GM12878 (cell line): ENCODE measurements around the gene RAP1A. TPM values are rescaled to one million over a fixed set of nuclear protein-coding genes. Genes with fewer than 3 reads are reported as not detected.
"Not testable (repeated sequence)": the region's sequence is repeated elsewhere in the genome, so short reads cannot be mapped to it uniquely, and the experiment has no call there.

Experiments
- ATAC-seq: fragments of 200-7000 bp; cut with Tn5 transposase; 3 replicates; pipeline ENCODE4 v1.9.1; 2020; ENCODE audit warnings: mild to moderate bottlenecking, moderate library complexity
- BruUV-seq: library from RNA; stranded (reverse); fragments of 400-500 nt; replicated peaks from 2 replicates; lab custom pipeline; 2021; lab: Mats Ljungman, UMichigan
- CTCF ChIA-PET: fragments of 300-600 bp; sonication (Branson Sonifier 250); formaldehyde crosslinking; extraction: SDS; loops from one replicate; lab custom pipeline; 2021; ENCODE audit warnings: inconsistent platforms; lab: Yijun Ruan, JAX
- POLR2A ChIA-PET: fragments of 350-600 bp; formaldehyde crosslinking; extraction: SDS; loops from one replicate; lab custom pipeline; 2021; ENCODE audit warnings: inconsistent platforms; lab: Charles Lee
- RAD21 ChIA-PET: fragments of 300-600 bp; sonication (Branson Sonifier 250); formaldehyde crosslinking; loops from one replicate; lab custom pipeline; 2023; ENCODE audit warnings: antibody characterized with exemption; ENCODE audit not compliant: unreplicated experiment; lab: Charles Lee
- SMC1A ChIA-PET: fragments of 300-600 bp; sonication (Branson Sonifier 250); formaldehyde crosslinking; loops from one replicate; lab custom pipeline; 2023; ENCODE audit not compliant: unreplicated experiment, uncharacterized antibody; lab: Charles Lee
- DNase-seq: peaks from one replicate; pipeline ENCODE4 v3.0.0-alpha.2; 2011; ENCODE audit warnings: low read depth, low spot score
- FAIRE-seq: peaks from 3 replicates; lab custom pipeline; 2011; peaks lifted over from hg19 to GRCh38; lab: Jason Lieb, UNC
- H2AFZ ChIP-seq: 2 replicates; pipeline ENCODE4 v1.6.0; 2011; ENCODE audit warnings: low read depth, low read length, control low read depth; ENCODE audit not compliant: control insufficient read depth
- H3K27ac ChIP-seq: 2 replicates; pipeline ENCODE4 v1.5.1; 2011; ENCODE audit warnings: control low read depth; ENCODE audit not compliant: control insufficient read depth, insufficient read depth
- H3K27me3 ChIP-seq, 2 experiments: replicated peaks in 1 of 2; 2 replicates each; pipeline versions ENCODE4 v1.6.0 to v1.6.1; 2011; ENCODE audit warnings: low read length in 1 of 2; ENCODE audit not compliant: control insufficient read depth in 2 of 2, insufficient read depth in 2 of 2
- H3K36me3 ChIP-seq, 2 experiments: 2 replicates each; pipeline ENCODE4 v1.5.1; 2011; ENCODE audit warnings: low read length in 1 of 2; ENCODE audit not compliant: control insufficient read depth in 2 of 2, insufficient read depth in 2 of 2
- H3K4me1 ChIP-seq: 2 replicates; pipeline ENCODE4 v1.6.1; 2011; ENCODE audit warnings: mild to moderate bottlenecking, low read length, moderate library complexity, mixed read lengths; ENCODE audit not compliant: control insufficient read depth, insufficient read depth
- H3K4me2 ChIP-seq: 2 replicates; pipeline ENCODE4 v1.6.0; 2011; ENCODE audit warnings: control low read depth; ENCODE audit not compliant: control insufficient read depth, insufficient read depth
- H3K4me3 ChIP-seq: fragments of 200-600 bp; sonication (generic); 2 replicates; pipeline ENCODE4 v1.5.1; 2016
- H3K79me2 ChIP-seq: 2 replicates; pipeline ENCODE4 v1.6.0; 2011; ENCODE audit warnings: low read length; ENCODE audit not compliant: control insufficient read depth, insufficient read depth
- H3K9ac ChIP-seq: 2 replicates; pipeline ENCODE4 v1.8.0; 2011; ENCODE audit warnings: low read length, control low read depth, mixed read lengths; ENCODE audit not compliant: control insufficient read depth, insufficient read depth
- H3K9me3 ChIP-seq: replicated peaks from 3 replicates; pipeline ENCODE4 v1.5.1; 2011; ENCODE audit warnings: mild to moderate bottlenecking, low read length; ENCODE audit not compliant: control insufficient read depth, insufficient read depth
- H4K20me1 ChIP-seq: 2 replicates; pipeline ENCODE4 v1.6.0; 2011; ENCODE audit not compliant: control insufficient read depth, insufficient read depth
- MTA3 ChIP-seq: IDR thresholded peaks from 2 replicates; pipeline ENCODE4 v1.6.1; 2012; ENCODE audit warnings: low read length, inconsistent platforms, borderline replicate concordance
- MXI1 ChIP-seq: fragments of 150-350 bp; IDR thresholded peaks from 2 replicates; pipeline ENCODE4 v1.6.1; 2011; ENCODE audit warnings: low read depth, mild to moderate bottlenecking, inconsistent platforms, low read length, improper control_type of control experiment
- NRF1 ChIP-seq: conservative IDR thresholded peaks from 2 replicates; pipeline ENCODE4 v1.6.1; 2011; ENCODE audit warnings: mild to moderate bottlenecking, low read depth, low read length, improper control_type of control experiment
- POLR2AphosphoS2 ChIP-seq: IDR thresholded peaks from 2 replicates; pipeline ENCODE4 v1.6.1; 2011; ENCODE audit warnings: low read depth, mild to moderate bottlenecking, low read length, improper control_type of control experiment, moderate library complexity
- RAD21 ChIP-seq: IDR thresholded peaks from 2 replicates; pipeline ENCODE4 v1.6.1; 2011; ENCODE audit warnings: mild to moderate bottlenecking, low read depth, low read length, moderate library complexity; ENCODE audit not compliant: insufficient read depth
- SMARCA5 ChIP-seq: fragments of 450-650 bp; IDR thresholded peaks from 2 replicates; pipeline ENCODE4 v1.6.1; 2017; ENCODE audit warnings: mild to moderate bottlenecking
- SUZ12 ChIP-seq: fragments of 200-600 bp; sonication (generic); IDR thresholded peaks from one replicate; pipeline ENCODE4 v1.6.1; 2018; ENCODE audit warnings: antibody characterized with exemption, mild to moderate bottlenecking; ENCODE audit not compliant: unreplicated experiment
- WGBS: methylation state at CpG from one replicate; pipeline ENCODE4 v1.1.6; 2016; ENCODE audit warnings: low lambda C conversion rate; ENCODE audit not compliant: insufficient replicate concordance, insufficient coverage; ENCODE audit errors: missing lambda C conversion rate; 5-methylcytosine and 5-hydroxymethylcytosine counted together
- in situ Hi-C: fragments of 300-500 bp; cut with MboI; formaldehyde crosslinking; loops from 9 replicates; pipeline ENCODE4 v1.14.3; 2018; ENCODE audit warnings: mixed read lengths
- intact Hi-C: fragments of 100-400 bp; cut with micrococcal nuclease; formaldehyde crosslinking; loops from one replicate; pipeline ENCODE4 v1.14.2; 2022; ENCODE audit not compliant: unreplicated experiment
- polyA plus RNA-seq, 11 experiments: library from polyadenylated mRNA; depleted of rRNA in 4 of 11; unstranded in 6 of 11; stranded (reverse) in 5 of 11; fragments of >200 nt; fragmentation: Nextera tagmentation in 4 of 11; fragmentation: Illumina TruSeq in 1 of 11; extraction: Ambion mirVana in 4 of 11; extraction: Trizol in 1 of 11; gene quantifications; 1 replicate in 1 of 11; 2 replicates in 10 of 11; pipeline versions ENCODE4 v1.2.1 to v1.2.3, GENCODE V29; 2011 to 2016; ENCODE audit warnings: inconsistent platforms in 2 of 11, missing spikeins in 2 of 11, low read depth in 1 of 11
- total RNA-seq, 4 experiments: library from RNA; depleted of rRNA in 3 of 4; stranded (reverse); fragments of >200 nt in 3 of 4; fragmentation: Illumina TruSeq in 1 of 4; extraction: Trizol in 1 of 4; gene quantifications; 2 replicates each; pipeline versions ENCODE4 v1.2.1 to v1.2.3, GENCODE V29; 2013 to 2021

The RAP1A gene
- total and polyA plus RNA-seq, 10 of the 15 experiments (the other 5 are each of a cell fraction or from before 2014, with no cell fraction given) = 38.4 to 213 (median 86.0) TPM

DNA sequence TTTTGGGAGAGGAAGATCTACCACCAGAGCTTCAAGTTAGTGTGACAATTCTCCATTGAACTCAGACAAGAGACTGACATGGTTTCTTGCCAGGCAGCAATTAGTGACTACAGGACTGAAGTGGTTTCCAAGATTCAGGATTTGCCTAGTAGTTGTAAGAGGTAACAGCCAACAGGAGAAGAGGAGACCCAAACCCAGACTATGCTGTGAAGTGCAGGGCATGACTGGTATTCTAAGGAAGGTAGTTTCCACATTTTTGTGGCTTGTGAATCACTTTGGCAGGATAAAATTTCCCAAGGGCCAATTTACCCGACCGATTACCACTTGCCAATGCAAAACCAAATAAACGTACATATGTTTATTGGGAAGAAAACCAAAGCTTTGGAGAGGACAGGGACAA, 14.7 kb upstream of the RAP1A start:
- in situ Hi-C loops (no loop called here), intact Hi-C loops (loop anchor here (5.0 to 10.0 kb wide), 3 partner anchors 403 to 1268 kb away; partner anchors contain the start of genes DENND2D and RBM15)
- no peaks in the 10 kb centered on the region for H4K20me1 ChIP-seq
- ATAC-seq = no peak
- no peaks in the 10 kb centered on the region for H3K27me3 ChIP-seq
- 72% methylated on average over 3 of the region's 3 CpGs for WGBS
- ChIA-PET CTCF (interaction anchor here (7.5 to 9.9 kb wide), 2 partner anchors 12 kb away, joined by 56 to 143 read pairs; partner anchors contain the start of gene RAP1A), SMC1A (interaction anchor here (1.0 to 9.9 kb wide), 7 partner anchors 8 to 97 kb away, joined by 5 to 317 read pairs (median 44); partner anchors contain the start of gene RAP1A), POLR2A (interaction anchor here (1.0 to 9.9 kb wide), 4 partner anchors 9 to 17 kb away, joined by 3 to 242 read pairs (median 38); partner anchors contain the start of gene RAP1A), RAD21 (interaction anchor here (1.0 to 8.4 kb wide), 7 partner anchors 9 to 133 kb away, joined by 3 to 120 read pairs (median 74); partner anchors contain the start of gene RAP1A)
- no peak for FAIRE-seq
- H3K79me2 ChIP-seq = peaks cover 11% of the 10 kb centered on the region
- no peak overlapping the region for H3K27ac ChIP-seq
- peaks cover 45% of the 10 kb centered on the region for H3K4me1 ChIP-seq
- H3K4me3 ChIP-seq = no peak overlapping the region
- H3K36me3 ChIP-seq = no peaks in the 10 kb centered on the region; a peak in 1 of 4 replicates
- no TSS peak for BruUV-seq
- H2AFZ ChIP-seq = no peak overlapping the region; the same call in 1 of the 2 replicates
- H3K9me3 ChIP-seq = no peaks in the 10 kb centered on the region
- H3K4me2 ChIP-seq = no peak overlapping the region
- TF ChIP-seq NRF1 = no peak
- no peak for TF ChIP-seq SMARCA5
- no peak overlapping the region for H3K9ac ChIP-seq
- DNase-seq = no peak

DNA sequence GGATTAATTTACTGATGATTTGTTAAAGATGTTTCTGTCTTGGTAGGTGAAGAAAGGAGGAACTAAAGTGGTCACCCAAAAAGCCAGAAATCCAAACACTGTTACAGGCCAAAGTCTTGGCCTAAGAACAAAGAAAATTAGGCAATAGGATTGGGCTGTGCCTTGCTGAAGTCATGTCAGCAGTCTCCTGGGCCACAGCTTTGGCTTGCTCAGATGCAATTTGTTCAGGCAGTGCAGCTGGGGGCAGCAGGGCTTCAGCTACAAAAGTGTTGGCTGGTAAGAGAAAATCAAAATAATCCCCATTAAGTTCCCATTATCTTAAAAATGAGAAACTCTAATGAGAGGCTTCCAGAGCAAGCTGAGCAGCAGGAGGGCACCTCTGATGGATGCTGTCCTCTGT, 14.0 kb upstream of the RAP1A start:
- H3K27me3 ChIP-seq = no peaks in the 10 kb centered on the region
- H3K36me3 ChIP-seq = no peaks in the 10 kb centered on the region; a peak in 1 of 4 replicates
- CTCF ChIA-PET = interaction anchor here (2.0 to 9.9 kb wide), 3 partner anchors 12 to 97 kb away, joined by 6 to 143 read pairs (median 56); partner anchors contain the start of gene RAP1A
- BruUV-seq = no TSS peak
- H3K79me2 ChIP-seq = peaks cover 11% of the 10 kb centered on the region
- no peak overlapping the region for H3K4me3 ChIP-seq
- no peak overlapping the region for H2AFZ ChIP-seq
- no peaks in the 10 kb centered on the region for H4K20me1 ChIP-seq
- no peak overlapping the region for H3K9ac ChIP-seq
- DNase-seq = no peak
- intact Hi-C loops (loop anchor here (10.0 kb wide), 1 partner anchor 471 kb away; no protein-coding TSS in a partner anchor), in situ Hi-C loops (no loop called here)
- no peak overlapping the region for H3K27ac ChIP-seq
- H3K4me1 ChIP-seq = peaks cover 39% of the 10 kb centered on the region
- no peak for FAIRE-seq
- no peak for ATAC-seq
- H3K4me2 ChIP-seq = no peak overlapping the region
- TF ChIP-seq POLR2AphosphoS2 (no peak), SUZ12 (no peak), MTA3 (no peak), RAD21 (0 out of 2 replicates have a peak, but pooled peaks have one; percentile 8), MXI1 (no peak)
- H3K9me3 ChIP-seq = no peaks in the 10 kb centered on the region
- SMC1A ChIA-PET = interaction anchor here (1.0 to 9.9 kb wide), 6 partner anchors 7 to 97 kb away, joined by 3 to 317 read pairs (median 24); partner anchors contain the start of gene RAP1A
- POLR2A ChIA-PET = interaction anchor here (0.9 to 9.9 kb wide), 2 partner anchors 17 to 86 kb away, joined by 4 to 242 read pairs; partner anchors contain the start of gene RAP1A
- RAD21 ChIA-PET = interaction anchor here (0.6 to 8.4 kb wide), 4 partner anchors 8 to 25 kb away, joined by 3 to 120 read pairs (median 12); no protein-coding TSS in a partner anchor

DNA sequence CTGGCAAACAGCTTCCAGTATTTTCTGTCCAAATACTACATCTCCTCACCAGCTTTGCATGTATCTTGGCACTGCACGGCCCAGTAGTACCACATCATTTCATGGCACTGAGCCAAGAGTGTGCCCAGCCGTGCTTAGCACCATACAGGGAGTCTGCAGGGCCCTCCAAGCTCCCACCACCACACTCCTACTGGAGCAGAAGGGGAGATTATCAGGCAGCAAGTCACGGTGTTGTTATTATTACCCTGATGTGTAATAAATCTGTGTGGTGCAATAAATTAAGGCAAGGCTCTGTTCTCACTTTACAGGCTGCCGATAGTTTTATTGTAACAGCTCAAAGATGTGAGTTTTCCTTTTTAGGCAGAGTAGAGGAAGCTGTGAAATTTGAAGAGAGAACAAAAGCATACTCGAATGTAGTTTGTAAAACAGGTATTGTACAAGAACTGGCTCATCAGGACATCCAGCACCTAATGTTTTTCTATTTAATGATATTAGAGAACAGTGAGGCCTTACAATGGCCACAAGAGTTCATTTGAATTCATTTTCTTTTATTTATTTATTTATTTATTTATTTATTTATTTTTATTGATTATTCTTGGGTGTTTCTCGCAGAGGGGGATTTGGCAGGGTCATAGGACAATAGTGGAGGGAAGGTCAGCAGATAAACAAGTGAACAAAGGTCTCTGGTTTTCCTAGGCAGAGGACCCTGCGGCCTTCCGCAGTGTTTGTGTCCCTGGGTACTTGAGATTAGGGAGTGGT, 13.0 kb upstream of the RAP1A start:
- H3K9me3 ChIP-seq, H3K27ac ChIP-seq, BruUV-seq, DNase-seq, H3K36me3 ChIP-seq, H3K4me3 ChIP-seq, H3K9ac ChIP-seq, FAIRE-seq, ATAC-seq, H4K20me1 ChIP-seq, H2AFZ ChIP-seq, in situ Hi-C loops, H3K4me2 ChIP-seq, H3K27me3 ChIP-seq: not testable (repeated sequence)
- ChIA-PET POLR2A (interaction anchor here (1.1 to 9.9 kb wide), 2 partner anchors 14 to 16 kb away, joined by 4 to 242 read pairs; partner anchors contain the start of gene RAP1A), SMC1A (interaction anchor here (1.0 to 9.9 kb wide), 5 partner anchors 14 to 98 kb away, joined by 3 to 317 read pairs (median 4); partner anchors contain the start of gene RAP1A), RAD21 (interaction anchor here (0.6 to 8.4 kb wide), 3 partner anchors 9 to 24 kb away, joined by 3 to 120 read pairs (median 10); no protein-coding TSS in a partner anchor), CTCF (interaction anchor here (0.9 to 9.9 kb wide), 4 partner anchors 11 to 98 kb away, joined by 3 to 143 read pairs (median 31); partner anchors contain the start of gene RAP1A)
- H3K79me2 ChIP-seq = peaks cover 11% of the 10 kb centered on the region
- intact Hi-C loops = loop anchor here (10.0 kb wide), 1 partner anchor 472 kb away; no protein-coding TSS in a partner anchor
- H3K4me1 ChIP-seq = peaks cover 32% of the 10 kb centered on the region
- 77% methylated on average over 6 of the region's 8 CpGs for WGBS
